ENCODE measurements around the gene KRT76.
"Not testable (repeated sequence)": the region's sequence is repeated elsewhere in the genome, so short reads cannot be mapped to it uniquely, and the experiment has no call there.

KRT76 gene

DNA sequence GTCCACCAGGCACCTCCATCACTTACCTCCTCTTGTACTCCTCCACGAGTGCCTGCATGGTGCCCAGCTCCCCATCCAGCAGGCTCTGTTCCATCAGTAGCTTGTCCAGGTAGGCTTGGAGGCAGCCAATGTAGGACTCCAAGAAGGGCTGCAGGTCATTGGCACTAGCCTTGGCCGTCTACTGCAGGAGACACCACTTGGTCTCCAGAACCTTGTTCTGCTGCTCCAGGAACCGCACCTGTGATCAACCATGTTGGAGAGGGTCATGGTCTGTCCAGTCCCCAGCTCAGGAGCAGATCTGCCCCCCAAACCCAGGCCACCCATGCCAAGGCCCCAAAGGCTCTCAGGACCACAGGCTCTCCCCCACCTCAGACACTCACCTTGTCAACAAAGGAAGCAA, 23.9 kb downstream of the KRT76 start:
- Histone ChIP-seq H3K9ac (ENCODE audit: low read depth, low read length) (no peak overlapping the region), H4K20me1 (ENCODE audit: insufficient read depth, low read length) (no peaks in the 10 kb centered on the region), H3K9me3 (ENCODE audit: insufficient read depth, low read length, severe bottlenecking) (no peaks in the 10 kb centered on the region), H3K4me2 (ENCODE audit: insufficient read depth, low read length) (no peak overlapping the region), H3K36me3 (ENCODE audit: insufficient read depth, low read length) (no peaks in the 10 kb centered on the region), H3K4me3 (ENCODE audit: low read depth in 1 of 2, low read length in 2 of 2) (no peak overlapping the region), H2AFZ (ENCODE audit: low read depth, low read length) (no peak overlapping the region), H3K4me1 (ENCODE audit: insufficient read depth, low read length) (no peaks in the 10 kb centered on the region), H3K27me3 (ENCODE audit: insufficient read depth, low read length, poor library complexity) (no peaks in the 10 kb centered on the region), H3K79me2 (ENCODE audit: insufficient read depth, low read length) (no peaks in the 10 kb centered on the region), H3K27ac (ENCODE audit: low read length) (no peak overlapping the region)
- TF ChIP-seq, protein P1, sequence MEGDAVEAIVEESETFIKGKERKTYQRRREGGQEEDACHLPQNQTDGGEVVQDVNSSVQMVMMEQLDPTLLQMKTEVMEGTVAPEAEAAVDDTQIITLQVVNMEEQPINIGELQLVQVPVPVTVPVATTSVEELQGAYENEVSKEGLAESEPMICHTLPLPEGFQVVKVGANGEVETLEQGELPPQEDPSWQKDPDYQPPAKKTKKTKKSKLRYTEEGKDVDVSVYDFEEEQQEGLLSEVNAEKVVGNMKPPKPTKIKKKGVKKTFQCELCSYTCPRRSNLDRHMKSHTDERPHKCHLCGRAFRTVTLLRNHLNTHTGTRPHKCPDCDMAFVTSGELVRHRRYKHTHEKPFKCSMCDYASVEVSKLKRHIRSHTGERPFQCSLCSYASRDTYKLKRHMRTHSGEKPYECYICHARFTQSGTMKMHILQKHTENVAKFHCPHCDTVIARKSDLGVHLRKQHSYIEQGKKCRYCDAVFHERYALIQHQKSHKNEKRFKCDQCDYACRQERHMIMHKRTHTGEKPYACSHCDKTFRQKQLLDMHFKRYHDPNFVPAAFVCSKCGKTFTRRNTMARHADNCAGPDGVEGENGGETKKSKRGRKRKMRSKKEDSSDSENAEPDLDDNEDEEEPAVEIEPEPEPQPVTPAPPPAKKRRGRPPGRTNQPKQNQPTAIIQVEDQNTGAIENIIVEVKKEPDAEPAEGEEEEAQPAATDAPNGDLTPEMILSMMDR (IDR thresholded peaks at IDR 0.05; ENCODE audit: borderline replicate concordance, extremely low read depth, low read length, poor library complexity, severe bottlenecking): no peak
- no peak for TF ChIP-seq EZH2 (IDR thresholded peaks at IDR 0.05; ENCODE audit: borderline replicate concordance, low read depth, low read length, severe bottlenecking)
- no peak for ATAC-seq (ENCODE audit: insufficient read depth, low read depth)
- no peak for DNase-seq

DNA sequence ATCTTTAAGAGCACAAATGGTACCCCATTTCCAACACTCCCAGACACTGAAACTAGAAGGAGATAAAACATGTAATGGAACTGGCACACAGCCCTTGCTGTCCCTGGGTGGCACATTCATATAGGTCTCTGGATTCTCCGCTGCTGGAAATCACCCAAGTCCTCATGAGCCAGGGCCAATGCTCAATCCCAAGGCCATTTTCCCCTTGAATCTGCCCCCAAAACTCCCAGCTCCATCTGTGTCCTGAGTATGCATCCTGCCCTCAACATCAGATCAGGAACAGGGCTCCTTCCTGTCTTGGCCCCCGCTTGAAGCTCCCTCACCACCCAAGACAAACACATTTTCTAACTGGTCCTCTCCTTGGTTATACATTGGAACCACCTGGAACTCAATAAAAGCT, 24.6 kb downstream of the KRT76 start:
- DNase-seq: no peak
- H3K9ac ChIP-seq (ENCODE audit: low read depth, low read length): no peak overlapping the region
- H3K36me3 ChIP-seq (ENCODE audit: insufficient read depth, low read length): no peaks in the 10 kb centered on the region
- no peak overlapping the region for H3K4me3 ChIP-seq (ENCODE audit: low read depth in 1 of 2, low read length in 2 of 2)
- TF ChIP-seq, protein P1 (IDR thresholded peaks at IDR 0.05; ENCODE audit: borderline replicate concordance, extremely low read depth, low read length, poor library complexity, severe bottlenecking): no peak
- TF ChIP-seq EZH2 (IDR thresholded peaks at IDR 0.05; ENCODE audit: borderline replicate concordance, low read depth, low read length, severe bottlenecking): no peak
- no peak overlapping the region for H3K27ac ChIP-seq (ENCODE audit: low read length)
- H2AFZ ChIP-seq (ENCODE audit: low read depth, low read length): no peak overlapping the region
- H4K20me1 ChIP-seq (ENCODE audit: insufficient read depth, low read length): no peaks in the 10 kb centered on the region
- no peak for ATAC-seq (ENCODE audit: insufficient read depth, low read depth)
- no peaks in the 10 kb centered on the region for H3K9me3 ChIP-seq (ENCODE audit: insufficient read depth, low read length, severe bottlenecking)
- no peaks in the 10 kb centered on the region for H3K4me1 ChIP-seq (ENCODE audit: insufficient read depth, low read length)
- no peaks in the 10 kb centered on the region for H3K27me3 ChIP-seq (ENCODE audit: insufficient read depth, low read length, poor library complexity)
- no peaks in the 10 kb centered on the region for H3K79me2 ChIP-seq (ENCODE audit: insufficient read depth, low read length)
- no peak overlapping the region for H3K4me2 ChIP-seq (ENCODE audit: insufficient read depth, low read length)

DNA sequence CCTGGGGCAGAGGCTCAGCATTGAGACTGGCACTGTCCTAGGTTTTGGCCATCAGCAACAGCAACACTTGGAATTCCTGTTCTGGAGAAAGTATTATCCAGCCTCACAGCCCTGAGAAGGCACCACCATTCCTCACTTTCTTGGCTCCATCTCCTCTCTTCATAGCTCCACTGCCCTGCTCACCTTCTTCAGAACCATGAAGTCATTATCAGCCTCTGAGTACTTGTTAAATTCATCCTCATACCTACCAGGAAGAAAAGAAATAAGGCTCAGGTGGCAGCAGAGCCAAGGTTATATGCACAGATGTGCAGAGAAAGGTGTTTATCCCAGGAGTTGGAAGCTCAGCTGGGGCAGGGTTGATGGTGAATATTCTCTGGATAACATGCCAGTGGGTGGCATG, 25.4 kb downstream of the KRT76 start:
- DNase-seq: no peak
- Histone ChIP-seq H4K20me1 (ENCODE audit: insufficient read depth, low read length) (no peaks in the 10 kb centered on the region), H2AFZ (ENCODE audit: low read depth, low read length) (no peak overlapping the region), H3K27ac (ENCODE audit: low read length) (no peak overlapping the region), H3K9me3 (ENCODE audit: insufficient read depth, low read length, severe bottlenecking) (no peaks in the 10 kb centered on the region), H3K4me2 (ENCODE audit: insufficient read depth, low read length) (no peak overlapping the region), H3K4me3 (ENCODE audit: low read depth in 1 of 2, low read length in 2 of 2) (no peak overlapping the region), H3K9ac (ENCODE audit: low read depth, low read length) (no peak overlapping the region), H3K79me2 (ENCODE audit: insufficient read depth, low read length) (no peaks in the 10 kb centered on the region), H3K36me3 (ENCODE audit: insufficient read depth, low read length) (no peaks in the 10 kb centered on the region), H3K27me3 (ENCODE audit: insufficient read depth, low read length, poor library complexity) (no peaks in the 10 kb centered on the region), H3K4me1 (ENCODE audit: insufficient read depth, low read length) (no peaks in the 10 kb centered on the region)
- no peak for ATAC-seq (ENCODE audit: insufficient read depth, low read depth)
- TF ChIP-seq, protein P1 (IDR thresholded peaks at IDR 0.05; ENCODE audit: borderline replicate concordance, extremely low read depth, low read length, poor library complexity, severe bottlenecking): no peak
- no peak for TF ChIP-seq EZH2 (IDR thresholded peaks at IDR 0.05; ENCODE audit: borderline replicate concordance, low read depth, low read length, severe bottlenecking)

DNA sequence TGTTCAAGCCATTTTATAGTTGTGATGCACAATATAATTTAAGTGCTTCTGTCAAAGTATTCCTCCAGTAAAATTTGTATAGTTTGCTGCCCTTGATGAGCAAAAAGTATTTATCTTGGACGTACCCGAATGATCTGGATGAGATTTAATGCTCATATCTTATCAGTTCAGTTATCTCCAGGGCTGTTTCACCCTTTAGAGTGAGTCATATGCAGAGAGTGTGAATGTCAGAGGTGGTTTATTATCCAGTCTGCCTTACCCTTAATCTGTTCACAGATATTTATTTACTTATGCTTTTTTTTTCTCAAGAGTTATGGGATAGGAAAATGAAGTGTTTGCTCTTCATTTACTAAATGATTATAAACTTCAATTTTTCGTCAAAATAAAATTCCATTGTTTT, 26.6 kb downstream of the KRT76 start:
- H3K9me3 ChIP-seq (ENCODE audit: insufficient read depth, low read length, severe bottlenecking); H2AFZ ChIP-seq (ENCODE audit: low read depth, low read length); H3K79me2 ChIP-seq (ENCODE audit: insufficient read depth, low read length); H3K27me3 ChIP-seq (ENCODE audit: insufficient read depth, low read length, poor library complexity); DNase-seq; ATAC-seq (ENCODE audit: insufficient read depth, low read depth); H3K4me1 ChIP-seq (ENCODE audit: insufficient read depth, low read length); H3K9ac ChIP-seq (ENCODE audit: low read depth, low read length); H4K20me1 ChIP-seq (ENCODE audit: insufficient read depth, low read length); H3K36me3 ChIP-seq (ENCODE audit: insufficient read depth, low read length); H3K4me2 ChIP-seq (ENCODE audit: insufficient read depth, low read length); H3K27ac ChIP-seq (ENCODE audit: low read length); H3K4me3 ChIP-seq (ENCODE audit: low read depth in 1 of 2, low read length in 2 of 2): not testable (repeated sequence)

Data from DND-41 (cell line).